ENCODE results near the gene NKX2-4.

DNA sequence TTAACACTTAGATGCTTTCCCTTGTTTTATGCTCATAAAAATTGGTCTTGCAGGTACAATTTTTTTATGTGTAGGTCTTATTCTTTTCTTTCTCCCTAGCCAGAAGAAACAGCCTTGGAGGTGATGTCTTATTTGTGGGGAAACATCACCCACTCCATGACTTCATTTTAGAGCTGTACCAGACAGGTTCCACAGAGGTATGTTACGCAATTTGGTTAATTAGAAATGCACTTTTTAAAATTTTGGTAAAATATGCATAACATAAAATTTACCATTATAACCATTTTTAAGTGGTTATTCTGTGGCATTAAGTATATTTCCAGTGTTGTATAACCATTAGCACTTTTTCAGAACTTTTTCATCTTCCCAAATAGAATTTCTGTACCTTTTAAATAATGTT lies 41.3 kb downstream of the NKX2-4 start:
- no peak for TF ChIP-seq CTCF (IDR thresholded peaks at IDR 0.05)
- TF ChIP-seq POLR2A (IDR thresholded peaks at IDR 0.05) = no peak
- TF ChIP-seq EP300 (IDR thresholded peaks at IDR 0.05) = no peak
- TF ChIP-seq POLR2AphosphoS5 (IDR thresholded peaks at IDR 0.05) = no peak
